ENCODE results near the gene IPO11. TPM values are rescaled to one million over a fixed set of nuclear protein-coding genes. Genes with fewer than 3 reads are reported as not detected.
"Not testable (repeated sequence)": the region's sequence is repeated elsewhere in the genome, so short reads cannot be mapped to it uniquely, and the experiment has no call there.

IPO11 gene
- total and polyA plus RNA-seq, 9 donors: 10.4 to 40.3 (median 24.6) TPM

DNA sequence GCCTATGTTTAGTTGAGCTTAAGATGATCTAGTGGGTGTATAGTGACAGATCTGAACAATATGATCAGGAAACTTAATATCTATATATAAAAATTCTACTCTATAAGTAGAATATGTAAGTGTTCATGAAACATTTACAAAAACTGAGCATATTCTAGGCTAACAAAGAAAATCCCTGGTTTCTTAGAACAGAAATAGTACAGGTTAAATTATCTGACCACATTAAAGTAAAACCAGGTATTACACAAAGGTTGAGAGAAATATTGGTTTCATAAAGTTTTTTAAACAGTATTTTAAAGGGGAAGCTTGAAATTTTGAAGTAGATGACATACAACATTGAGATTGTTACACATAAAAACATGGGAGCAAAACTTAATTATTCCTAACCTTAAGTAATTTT, 205.4 kb downstream of the IPO11 start:
- intact Hi-C loops (cut with DNase I): no loop called here
- no peaks in the 10 kb centered on the region for H3K4me1 ChIP-seq (ENCODE audit: insufficient read depth)

DNA sequence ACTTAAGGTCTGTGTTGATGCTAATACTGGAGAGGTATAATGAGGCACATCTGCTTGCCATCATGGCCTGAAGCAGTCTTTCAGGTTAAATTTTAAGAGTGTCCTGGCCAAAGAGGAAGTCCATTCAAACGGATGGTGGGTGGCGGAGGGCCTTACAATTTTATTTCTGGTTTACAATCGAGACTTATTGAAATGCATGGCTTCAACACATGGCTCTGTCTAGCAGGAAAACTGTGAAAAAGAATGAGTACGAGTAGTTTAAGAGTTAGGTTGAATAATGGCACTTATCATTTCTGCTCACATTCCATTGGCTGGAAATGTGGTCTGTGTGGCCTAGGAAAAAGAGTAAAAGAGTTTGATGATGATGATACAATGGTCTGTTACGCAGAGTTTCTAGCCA, 208.2 kb downstream of the IPO11 start:
- Histone ChIP-seq H3K36me3 (no peaks in the 10 kb centered on the region), H3K9me3 (no peaks in the 10 kb centered on the region), H3K27ac (no peak overlapping the region), H3K4me3 (no peak overlapping the region), H3K27me3 (no peaks in the 10 kb centered on the region), H3K4me1 (ENCODE audit: insufficient read depth) (no peaks in the 10 kb centered on the region)
- WGBS, 3 donors: 92 to 94% (median 94%) methylated on average over 5 of the region's 5 CpGs
- no peak for TF ChIP-seq EP300 (IDR thresholded peaks at IDR 0.05)
- no peak for TF ChIP-seq POLR2A (IDR thresholded peaks at IDR 0.05)
- TF ChIP-seq, protein P1, sequence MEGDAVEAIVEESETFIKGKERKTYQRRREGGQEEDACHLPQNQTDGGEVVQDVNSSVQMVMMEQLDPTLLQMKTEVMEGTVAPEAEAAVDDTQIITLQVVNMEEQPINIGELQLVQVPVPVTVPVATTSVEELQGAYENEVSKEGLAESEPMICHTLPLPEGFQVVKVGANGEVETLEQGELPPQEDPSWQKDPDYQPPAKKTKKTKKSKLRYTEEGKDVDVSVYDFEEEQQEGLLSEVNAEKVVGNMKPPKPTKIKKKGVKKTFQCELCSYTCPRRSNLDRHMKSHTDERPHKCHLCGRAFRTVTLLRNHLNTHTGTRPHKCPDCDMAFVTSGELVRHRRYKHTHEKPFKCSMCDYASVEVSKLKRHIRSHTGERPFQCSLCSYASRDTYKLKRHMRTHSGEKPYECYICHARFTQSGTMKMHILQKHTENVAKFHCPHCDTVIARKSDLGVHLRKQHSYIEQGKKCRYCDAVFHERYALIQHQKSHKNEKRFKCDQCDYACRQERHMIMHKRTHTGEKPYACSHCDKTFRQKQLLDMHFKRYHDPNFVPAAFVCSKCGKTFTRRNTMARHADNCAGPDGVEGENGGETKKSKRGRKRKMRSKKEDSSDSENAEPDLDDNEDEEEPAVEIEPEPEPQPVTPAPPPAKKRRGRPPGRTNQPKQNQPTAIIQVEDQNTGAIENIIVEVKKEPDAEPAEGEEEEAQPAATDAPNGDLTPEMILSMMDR (IDR thresholded peaks at IDR 0.05): no peak
- intact Hi-C loops (cut with DNase I): no loop called here
- no peak for DNase-seq

More for the DNA sequence above, 205.4 kb downstream of the IPO11 start:
- TF ChIP-seq POLR2A (IDR thresholded peaks at IDR 0.05): no peak
- TF ChIP-seq, protein P1 (IDR thresholded peaks at IDR 0.05): no peak
- TF ChIP-seq EP300 (IDR thresholded peaks at IDR 0.05): no peak
- no peak for DNase-seq
- no peak overlapping the region for H3K27ac ChIP-seq
- no peak overlapping the region for H3K4me3 ChIP-seq
- no peaks in the 10 kb centered on the region for H3K9me3 ChIP-seq
- no peaks in the 10 kb centered on the region for H3K36me3 ChIP-seq
- no peaks in the 10 kb centered on the region for H3K27me3 ChIP-seq

GRCh38 chr5:62621280-62621679, 208.7 kb downstream of the IPO11 start:
- H3K36me3 ChIP-seq: no peaks in the 10 kb centered on the region
- H3K4me1 ChIP-seq (ENCODE audit: insufficient read depth): no peaks in the 10 kb centered on the region
- intact Hi-C loops (cut with DNase I): no loop called here
- no peak for DNase-seq
- TF ChIP-seq, protein P1 (IDR thresholded peaks at IDR 0.05): no peak
- TF ChIP-seq POLR2A (IDR thresholded peaks at IDR 0.05) (no peak), EP300 (IDR thresholded peaks at IDR 0.05) (no peak)
- 65 to 79% (median 72%) methylated on average over 6 of the region's 6 CpGs for WGBS, 3 donors
- H3K27ac ChIP-seq: no peak overlapping the region
- no peaks in the 10 kb centered on the region for H3K9me3 ChIP-seq
- no peak overlapping the region for H3K4me3 ChIP-seq
- no peaks in the 10 kb centered on the region for H3K27me3 ChIP-seq

- DNase-seq: no peak
- intact Hi-C loops (cut with DNase I): no loop called here
- WGBS, 3 donors: 92 to 100% (median 93%) methylated on average over 1 of the region's 1 CpG
- Histone ChIP-seq H3K36me3 (no peaks in the 10 kb centered on the region), H3K9me3 (no peaks in the 10 kb centered on the region), H3K4me3 (no peak overlapping the region), H3K4me1 (ENCODE audit: insufficient read depth) (no peaks in the 10 kb centered on the region), H3K27ac (no peak overlapping the region), H3K27me3 (no peaks in the 10 kb centered on the region)
- no peak for TF ChIP-seq POLR2A (IDR thresholded peaks at IDR 0.05)
- no peak for TF ChIP-seq EP300 (IDR thresholded peaks at IDR 0.05)
- TF ChIP-seq, protein P1 (IDR thresholded peaks at IDR 0.05): no peak
These were observed 210.7 kb downstream of the IPO11 start for GRCh38 chr5:62623271-62623670.

- H3K9me3 ChIP-seq; H3K36me3 ChIP-seq; H3K27ac ChIP-seq; H3K4me1 ChIP-seq (ENCODE audit: insufficient read depth); H3K4me3 ChIP-seq; DNase-seq; H3K27me3 ChIP-seq; intact Hi-C loops (cut with DNase I): not testable (repeated sequence)
- 93 to 96% (median 95%) methylated on average over 7 of the region's 7 CpGs for WGBS, 3 donors
These were observed 211.9 kb downstream of the IPO11 start for GRCh38 chr5:62624436-62624835.

Measured in ovary (tissue), 9 donors.